Activated CD4-positive, alpha-beta T cell treated with anti-CD3 and anti-CD28 coated beads, Interleukin-2, amount 50 U/mL, for 1 hour (primary cell): ENCODE data around the gene PKIB.

Experiments used
- DNase-seq: peaks from one replicate; pipeline ENCODE4 v3.0.0-alpha.2; 2020

PKIB gene

DNA sequence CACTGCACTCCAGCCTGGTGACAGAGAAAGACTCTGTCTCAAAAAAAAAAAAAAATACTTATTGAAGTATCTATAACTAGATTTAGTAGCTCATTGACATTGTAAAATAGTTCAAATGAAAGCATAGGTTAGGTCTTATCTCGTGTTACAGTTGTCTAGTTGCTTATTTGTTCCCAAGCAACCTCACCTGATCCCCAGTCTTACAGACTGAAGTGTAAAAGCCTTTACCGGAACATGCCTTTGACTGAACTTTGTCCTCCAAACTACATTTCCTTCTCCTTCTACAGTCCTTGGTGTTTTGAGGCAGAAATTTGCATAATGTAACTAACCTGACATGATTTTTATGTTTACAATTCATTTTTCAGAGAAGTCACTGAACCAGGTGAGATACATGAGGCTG lies 61.0 kb downstream of the PKIB start:
- no peak for DNase-seq

DNA sequence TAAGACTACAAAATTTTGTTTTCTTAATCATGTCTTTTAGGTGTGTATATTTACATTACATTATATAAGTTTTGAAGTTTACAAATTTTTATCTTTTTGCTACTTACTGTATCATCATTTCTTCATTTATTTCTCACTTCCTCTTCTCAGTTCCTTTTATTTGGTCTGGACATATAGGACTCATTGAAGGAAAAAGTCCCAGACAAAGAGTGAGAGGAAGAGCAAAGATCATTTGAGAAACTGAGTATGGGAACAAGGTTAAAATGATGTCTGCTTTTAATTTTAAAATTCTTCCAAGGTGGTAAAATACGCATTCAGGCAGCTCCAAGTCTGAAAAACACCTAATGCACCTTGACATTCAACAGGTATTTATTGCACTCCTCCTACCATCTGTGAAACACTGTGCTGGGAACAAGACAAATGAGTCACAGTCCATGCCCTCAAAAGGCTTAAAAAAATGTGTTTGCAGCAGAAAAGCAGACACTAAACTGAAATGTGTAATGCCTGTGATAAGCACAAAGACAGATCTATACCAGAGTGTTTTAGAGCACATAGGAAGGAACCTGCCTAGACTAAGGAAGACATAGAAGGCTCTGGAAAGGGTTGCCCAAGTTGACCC lies 63.2 kb downstream of the PKIB start:
- DNase-seq = no peak

DNA sequence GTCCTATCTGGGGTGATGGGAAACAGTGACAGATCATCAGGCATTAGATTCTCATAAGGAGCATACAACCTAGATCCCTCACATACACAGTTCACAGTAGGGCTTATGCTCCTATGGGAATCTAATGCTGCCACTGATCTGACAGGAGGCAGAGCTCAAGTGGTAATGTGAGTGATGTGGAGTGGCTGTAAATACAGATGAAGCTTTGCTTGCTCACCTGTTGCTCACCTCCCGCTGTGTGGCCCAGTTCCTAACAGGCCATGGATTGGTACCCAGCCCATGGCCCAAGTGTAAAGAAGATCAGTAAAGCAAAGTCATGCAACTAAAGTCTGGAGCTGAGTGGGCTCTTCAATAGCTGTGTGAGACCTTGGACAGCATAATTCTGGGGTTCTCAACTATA lies 65.9 kb downstream of the PKIB start:
- DNase-seq = no peak

DNA sequence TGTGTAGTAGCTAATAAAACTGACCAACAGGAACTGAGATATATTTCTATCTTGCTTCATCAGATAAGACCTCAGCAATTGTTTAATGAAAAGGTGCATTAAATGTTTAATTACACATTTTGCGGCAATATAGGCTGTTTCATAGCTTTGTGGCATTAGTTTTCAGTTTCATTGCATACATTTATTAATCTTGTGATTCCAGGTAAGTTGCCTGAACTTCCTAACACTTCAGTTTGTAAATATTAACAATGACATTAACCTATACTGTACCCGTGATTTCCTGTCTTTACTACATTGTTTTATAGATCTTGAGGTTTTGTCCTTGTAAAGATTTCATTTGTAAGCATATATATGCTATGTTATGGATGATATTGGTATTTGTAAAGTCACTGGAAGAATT lies 66.5 kb downstream of the PKIB start:
- no peak for DNase-seq

GRCh38 chr6:122677406-122677805 lies 67.2 kb downstream of the PKIB start:
- DNase-seq = no peak

- DNase-seq = no peak
Observed at GRCh38 chr6:122678841-122679240, 68.6 kb downstream of the PKIB start.

DNA sequence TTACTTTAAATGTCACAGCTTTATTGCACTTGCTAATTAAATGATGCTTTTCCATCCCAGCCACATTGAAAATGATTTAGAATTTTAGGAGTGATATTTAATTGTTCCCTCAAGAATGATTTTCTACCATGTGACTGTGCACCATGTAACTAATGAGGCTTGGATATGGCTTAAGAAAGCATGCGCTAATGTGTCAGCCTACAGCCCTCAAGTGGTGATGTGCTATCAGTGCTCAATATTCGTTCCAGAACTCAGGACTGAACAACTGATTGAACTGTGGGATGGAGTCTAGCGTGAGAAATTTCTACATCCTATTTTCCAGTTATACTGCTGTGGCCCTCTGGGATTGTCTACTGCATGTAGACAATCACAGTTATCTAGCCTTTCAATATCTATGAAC lies 71.5 kb downstream of the PKIB start:
- no peak for DNase-seq

DNA sequence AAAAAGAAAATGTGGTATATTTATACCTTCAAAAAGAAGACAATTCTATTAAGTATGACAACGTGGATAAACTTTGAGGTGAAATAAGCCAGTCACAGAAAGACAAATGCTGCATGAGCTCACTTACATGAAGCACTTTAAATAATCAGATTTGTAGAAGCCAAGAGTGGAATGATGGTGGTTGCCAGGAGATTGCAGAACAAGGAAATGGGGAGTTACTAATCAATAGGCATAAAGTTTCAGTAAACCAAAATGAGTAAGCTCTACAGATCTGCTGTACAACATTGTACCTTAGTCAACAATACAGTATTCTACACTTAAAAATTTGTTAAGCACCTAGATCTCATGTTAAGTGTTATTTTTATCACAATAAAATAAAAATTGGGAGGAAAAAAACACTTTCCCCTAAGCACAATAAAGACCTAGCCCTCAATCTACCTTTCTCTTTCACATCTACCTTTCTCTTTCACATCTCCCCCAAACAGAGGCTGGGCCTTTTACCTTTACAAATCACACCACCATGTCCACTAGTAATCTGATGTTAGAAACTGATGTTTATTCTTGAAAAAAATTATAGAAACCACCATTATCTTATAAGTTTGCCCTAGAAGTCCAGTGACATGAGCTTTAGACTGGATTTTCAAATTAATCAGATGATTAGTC lies 73.9 kb downstream of the PKIB start:
- no peak for DNase-seq

DNA sequence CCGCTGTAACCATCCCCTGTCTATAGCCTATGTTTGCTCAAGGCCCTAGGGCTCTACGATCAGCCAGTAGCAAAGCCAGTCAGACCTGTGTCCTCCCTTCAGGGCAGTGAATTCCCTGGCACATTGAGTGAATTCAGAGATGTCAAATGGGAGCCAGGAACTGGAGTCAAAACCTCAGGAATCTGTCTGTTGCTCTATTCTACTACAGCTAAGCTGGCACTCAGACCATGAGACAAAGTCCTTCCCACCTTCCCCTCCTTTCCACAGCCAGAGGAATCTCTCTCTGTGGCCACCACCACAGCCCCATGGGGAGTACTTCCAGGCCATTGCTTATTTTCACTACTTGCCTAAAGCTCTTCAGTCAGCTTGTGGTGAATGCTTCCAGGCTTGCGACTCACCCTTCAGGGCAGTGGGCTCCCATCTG lies 82.0 kb downstream of the PKIB start:
- DNase-seq = no peak

- DNase-seq = no peak
Observed at GRCh38 chr6:122692807-122693580, 82.8 kb downstream of the PKIB start.

GRCh38 chr6:122694075-122694474 lies 83.9 kb downstream of the PKIB start:
- no peak for DNase-seq

DNA sequence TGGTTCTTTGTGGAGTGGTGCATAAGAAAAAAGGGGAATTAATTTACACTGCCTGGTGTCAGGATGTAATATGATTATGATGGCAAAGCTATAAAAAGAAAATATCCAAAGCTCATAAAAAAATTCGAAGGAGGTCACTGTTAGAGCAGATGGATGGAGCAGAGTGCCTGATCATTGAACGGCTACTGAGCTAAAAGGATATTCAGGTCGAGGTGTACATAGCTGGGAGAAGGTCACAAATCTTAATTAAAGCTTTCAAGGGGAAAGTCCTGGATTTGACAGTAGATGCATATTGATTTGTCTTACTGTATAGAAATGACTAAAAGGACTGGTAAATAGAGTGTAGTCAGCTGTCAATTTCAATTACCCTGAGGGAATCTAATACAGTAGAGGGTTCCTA lies 84.4 kb downstream of the PKIB start:
- DNase-seq = no peak

DNA sequence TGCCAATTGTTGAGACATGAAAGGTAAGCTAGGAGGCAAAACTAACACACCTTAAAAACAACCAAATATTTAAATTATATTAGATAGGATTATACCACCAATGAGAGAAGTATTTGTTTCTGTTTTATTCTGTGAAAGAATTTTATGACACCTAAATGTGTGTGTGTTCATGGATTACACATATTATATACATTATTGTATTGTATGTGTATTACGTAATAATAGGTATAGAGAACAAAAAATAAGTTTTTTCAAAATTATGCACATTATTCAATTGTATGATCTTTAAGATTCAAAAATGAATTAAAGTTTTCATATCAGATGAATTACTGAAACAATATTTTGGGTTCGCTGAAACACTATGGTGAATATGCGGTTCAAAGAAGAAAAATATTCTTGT lies 85.0 kb downstream of the PKIB start:
- no peak for DNase-seq

DNA sequence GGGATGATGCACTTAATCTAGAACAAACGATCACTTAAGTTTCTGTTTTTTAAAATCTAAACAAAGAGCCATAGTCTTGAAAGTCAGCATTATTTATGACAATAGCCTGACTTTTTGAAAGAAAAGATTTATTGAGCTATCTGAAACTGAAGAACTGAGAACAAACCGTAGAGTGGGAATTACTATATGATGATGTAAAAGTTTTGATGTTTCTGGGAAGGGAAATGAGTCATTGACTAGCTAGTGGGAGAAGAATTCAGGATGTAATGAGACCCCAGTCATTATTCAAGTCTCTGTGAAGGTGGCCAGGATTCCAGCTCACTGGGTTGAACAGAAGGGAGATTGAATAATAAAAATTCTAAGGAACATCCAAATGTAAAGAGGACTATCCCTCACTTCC lies 85.9 kb downstream of the PKIB start:
- DNase-seq = no peak

DNA sequence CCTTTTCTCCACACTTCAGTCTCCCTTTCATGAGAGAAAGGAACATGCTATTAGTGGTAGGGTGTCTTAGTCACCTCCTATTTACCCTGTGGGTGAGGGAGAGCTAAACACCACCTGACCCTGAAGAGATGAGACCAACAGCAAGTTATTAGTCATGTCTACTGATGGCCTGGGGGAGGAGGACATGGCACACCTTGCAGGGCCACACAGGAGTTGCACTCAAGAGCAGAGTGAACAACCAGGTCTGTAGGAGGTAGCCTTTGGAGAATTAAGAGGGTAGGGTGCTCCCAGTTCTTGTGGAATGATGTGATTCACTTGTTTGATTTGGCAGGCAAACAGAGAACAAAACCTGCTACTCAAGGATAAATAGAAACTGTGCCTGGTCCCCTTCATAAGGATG lies 86.6 kb downstream of the PKIB start:
- no peak for DNase-seq

- DNase-seq = no peak
Observed at GRCh38 chr6:122697458-122697857, 87.3 kb downstream of the PKIB start.

DNA sequence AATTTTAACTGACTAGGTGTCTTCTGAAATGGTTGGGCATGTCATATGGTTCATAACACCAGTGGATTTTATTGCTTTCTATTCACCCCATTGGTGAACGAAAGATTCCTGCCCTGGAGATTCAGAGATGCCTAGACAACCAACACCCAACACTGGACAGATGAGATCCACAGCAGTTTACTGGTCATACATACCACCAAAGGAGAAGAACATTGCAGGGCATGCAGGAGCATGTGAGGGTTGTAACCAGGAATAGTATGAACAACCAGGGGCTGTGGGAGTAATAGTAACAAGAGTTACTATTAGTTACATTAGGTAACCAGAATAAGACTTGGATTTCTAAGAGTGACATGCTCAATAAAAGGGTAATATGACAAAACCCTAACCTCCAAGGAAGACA lies 91.5 kb downstream of the PKIB start:
- DNase-seq = no peak

DNA sequence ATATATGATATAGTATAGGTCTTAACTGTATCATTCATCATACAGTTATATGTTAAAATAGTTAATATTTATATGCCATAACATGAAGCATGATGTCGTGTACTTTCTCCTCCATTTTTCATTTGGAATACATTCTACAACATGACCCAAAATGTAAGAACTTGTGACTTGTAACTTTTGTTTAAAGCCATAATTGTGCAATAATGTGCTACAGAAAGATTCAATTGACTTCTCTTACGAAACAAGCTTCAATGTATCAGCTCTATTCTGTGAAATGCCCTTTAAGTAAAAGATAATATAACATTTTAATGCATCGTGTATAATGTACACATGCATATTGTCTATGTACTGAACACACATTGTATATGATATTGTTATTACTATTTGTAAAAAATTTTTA lies 92.6 kb downstream of the PKIB start:
- no peak for DNase-seq

DNA sequence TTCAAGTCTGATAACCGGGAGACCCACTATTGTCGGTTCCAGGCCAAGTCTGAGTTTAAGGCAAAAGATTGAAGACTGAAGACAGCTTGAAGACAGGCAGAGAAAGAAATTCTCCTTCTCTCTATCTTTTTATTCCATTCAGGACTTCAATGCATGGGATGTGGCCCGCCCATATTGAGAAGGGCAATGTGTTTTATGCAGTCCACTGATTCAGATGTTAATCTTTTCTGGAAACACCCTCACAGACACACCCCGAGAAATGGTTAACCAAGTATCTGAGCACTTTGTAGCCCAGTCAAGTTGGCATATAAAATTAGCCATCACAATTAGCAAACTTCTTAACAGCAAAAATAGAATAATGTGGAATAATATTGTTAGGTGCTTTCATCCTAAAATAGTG lies 93.9 kb downstream of the PKIB start:
- DNase-seq = no peak

- no peak for DNase-seq
Observed at GRCh38 chr6:122709922-122710512, 99.8 kb downstream of the PKIB start.

- DNase-seq = no peak
Observed at GRCh38 chr6:122710908-122711635, 100.9 kb downstream of the PKIB start.

- DNase-seq = no peak
Observed at GRCh38 chr6:122712093-122712447, 101.9 kb downstream of the PKIB start.

- DNase-seq = no peak
Observed at GRCh38 chr6:122712448-122713137, 102.4 kb downstream of the PKIB start.
